GM12878 (cell line): ENCODE data around the gene FGFR1OP2. TPM values are rescaled to one million over a fixed set of nuclear protein-coding genes. Genes with fewer than 3 reads are reported as not detected.

Experiments
- ATAC-seq: fragments of 200-7000 bp; cut with Tn5 transposase; 3 replicates; pipeline ENCODE4 v1.9.1; 2020; ENCODE audit warnings: mild to moderate bottlenecking, moderate library complexity
- BruUV-seq: library from RNA; stranded (reverse); fragments of 400-500 nt; replicated peaks from 2 replicates; lab custom pipeline; 2021; lab: Mats Ljungman, UMichigan
- CTCF ChIA-PET: fragments of 300-600 bp; sonication (Branson Sonifier 250); formaldehyde crosslinking; extraction: SDS; loops from one replicate; lab custom pipeline; 2021; ENCODE audit warnings: inconsistent platforms; lab: Yijun Ruan, JAX
- POLR2A ChIA-PET: fragments of 350-600 bp; formaldehyde crosslinking; extraction: SDS; loops from one replicate; lab custom pipeline; 2021; ENCODE audit warnings: inconsistent platforms; lab: Charles Lee
- RAD21 ChIA-PET: fragments of 300-600 bp; sonication (Branson Sonifier 250); formaldehyde crosslinking; loops from one replicate; lab custom pipeline; 2023; ENCODE audit warnings: antibody characterized with exemption; ENCODE audit not compliant: unreplicated experiment; lab: Charles Lee
- SMC1A ChIA-PET: fragments of 300-600 bp; sonication (Branson Sonifier 250); formaldehyde crosslinking; loops from one replicate; lab custom pipeline; 2023; ENCODE audit not compliant: unreplicated experiment, uncharacterized antibody; lab: Charles Lee
- DNase-seq: peaks from one replicate; pipeline ENCODE4 v3.0.0-alpha.2; 2011; ENCODE audit warnings: low read depth, low spot score
- FAIRE-seq: peaks from 3 replicates; lab custom pipeline; 2011; peaks lifted over from hg19 to GRCh38; lab: Jason Lieb, UNC
- H2AFZ ChIP-seq: 2 replicates; pipeline ENCODE4 v1.6.0; 2011; ENCODE audit warnings: low read depth, low read length, control low read depth; ENCODE audit not compliant: control insufficient read depth
- H3K27ac ChIP-seq: 2 replicates; pipeline ENCODE4 v1.5.1; 2011; ENCODE audit warnings: control low read depth; ENCODE audit not compliant: control insufficient read depth, insufficient read depth
- H3K27me3 ChIP-seq, 2 experiments: replicated peaks in 1 of 2; 2 replicates each; pipeline versions ENCODE4 v1.6.0 to v1.6.1; 2011; ENCODE audit warnings: low read length in 1 of 2; ENCODE audit not compliant: control insufficient read depth in 2 of 2, insufficient read depth in 2 of 2
- H3K36me3 ChIP-seq, 2 experiments: 2 replicates each; pipeline ENCODE4 v1.5.1; 2011; ENCODE audit warnings: low read length in 1 of 2; ENCODE audit not compliant: control insufficient read depth in 2 of 2, insufficient read depth in 2 of 2
- H3K4me1 ChIP-seq: 2 replicates; pipeline ENCODE4 v1.6.1; 2011; ENCODE audit warnings: mild to moderate bottlenecking, low read length, moderate library complexity, mixed read lengths; ENCODE audit not compliant: control insufficient read depth, insufficient read depth
- H3K4me2 ChIP-seq: 2 replicates; pipeline ENCODE4 v1.6.0; 2011; ENCODE audit warnings: control low read depth; ENCODE audit not compliant: control insufficient read depth, insufficient read depth
- H3K4me3 ChIP-seq: fragments of 200-600 bp; sonication (generic); 2 replicates; pipeline ENCODE4 v1.5.1; 2016
- H3K79me2 ChIP-seq: 2 replicates; pipeline ENCODE4 v1.6.0; 2011; ENCODE audit warnings: low read length; ENCODE audit not compliant: control insufficient read depth, insufficient read depth
- H3K9ac ChIP-seq: 2 replicates; pipeline ENCODE4 v1.8.0; 2011; ENCODE audit warnings: low read length, control low read depth, mixed read lengths; ENCODE audit not compliant: control insufficient read depth, insufficient read depth
- H3K9me3 ChIP-seq: replicated peaks from 3 replicates; pipeline ENCODE4 v1.5.1; 2011; ENCODE audit warnings: mild to moderate bottlenecking, low read length; ENCODE audit not compliant: control insufficient read depth, insufficient read depth
- H4K20me1 ChIP-seq: 2 replicates; pipeline ENCODE4 v1.6.0; 2011; ENCODE audit not compliant: control insufficient read depth, insufficient read depth
- ATF2 ChIP-seq: IDR thresholded peaks from 2 replicates; pipeline ENCODE4 v1.6.1; 2012; ENCODE audit warnings: low read length, inconsistent platforms
- EZH2 ChIP-seq: IDR thresholded peaks from 2 replicates; pipeline ENCODE4 v1.6.1; 2012; ENCODE audit warnings: low read depth, mild to moderate bottlenecking, control low read depth, inconsistent platforms, low read length, borderline replicate concordance; ENCODE audit not compliant: control insufficient read depth
- KLF5 ChIP-seq: fragments of 450-650 bp; IDR thresholded peaks from 2 replicates; pipeline ENCODE4 v1.6.1; 2014; ENCODE audit warnings: mild to moderate bottlenecking; ENCODE audit not compliant: partially characterized antibody
- RB1 ChIP-seq: fragments of 450-650 bp; formaldehyde crosslinking; IDR thresholded peaks from 2 replicates; pipeline ENCODE4 v1.6.1; 2017; ENCODE audit warnings: mild to moderate bottlenecking, borderline replicate concordance
- TBL1XR1 ChIP-seq: IDR thresholded peaks from 2 replicates; pipeline ENCODE4 v1.6.1; 2012; ENCODE audit warnings: low read depth, low read length, improper control_type of control experiment
- ZBTB11 ChIP-seq: fragments of 450-650 bp; formaldehyde crosslinking; IDR thresholded peaks from 2 replicates; pipeline ENCODE4 v1.5.0; 2022; ENCODE audit warnings: mild to moderate bottlenecking, missing genetic modification characterization
- ZNF687 ChIP-seq: fragments of 450-650 bp; IDR thresholded peaks from 2 replicates; pipeline ENCODE4 v1.6.1; 2017; ENCODE audit warnings: mild to moderate bottlenecking, moderate library complexity
- ZZZ3 ChIP-seq: IDR thresholded peaks from 2 replicates; pipeline ENCODE4 v1.6.1; 2011; ENCODE audit warnings: low read depth; ENCODE audit not compliant: control insufficient read depth, insufficient read length
- WGBS: methylation state at CpG from one replicate; pipeline ENCODE4 v1.1.6; 2016; ENCODE audit warnings: low lambda C conversion rate; ENCODE audit not compliant: insufficient replicate concordance, insufficient coverage; ENCODE audit errors: missing lambda C conversion rate; 5-methylcytosine and 5-hydroxymethylcytosine counted together
- in situ Hi-C: fragments of 300-500 bp; cut with MboI; formaldehyde crosslinking; loops from 9 replicates; pipeline ENCODE4 v1.14.3; 2018; ENCODE audit warnings: mixed read lengths
- intact Hi-C: fragments of 100-400 bp; cut with micrococcal nuclease; formaldehyde crosslinking; loops from one replicate; pipeline ENCODE4 v1.14.2; 2022; ENCODE audit not compliant: unreplicated experiment
- polyA plus RNA-seq, 11 experiments: library from polyadenylated mRNA; depleted of rRNA in 4 of 11; unstranded in 6 of 11; stranded (reverse) in 5 of 11; fragments of >200 nt; fragmentation: Nextera tagmentation in 4 of 11; fragmentation: Illumina TruSeq in 1 of 11; extraction: Ambion mirVana in 4 of 11; extraction: Trizol in 1 of 11; gene quantifications; 1 replicate in 1 of 11; 2 replicates in 10 of 11; pipeline versions ENCODE4 v1.2.1 to v1.2.3, GENCODE V29; 2011 to 2016; ENCODE audit warnings: inconsistent platforms in 2 of 11, missing spikeins in 2 of 11, low read depth in 1 of 11
- total RNA-seq, 4 experiments: library from RNA; depleted of rRNA in 3 of 4; stranded (reverse); fragments of >200 nt in 3 of 4; fragmentation: Illumina TruSeq in 1 of 4; extraction: Trizol in 1 of 4; gene quantifications; 2 replicates each; pipeline versions ENCODE4 v1.2.1 to v1.2.3, GENCODE V29; 2013 to 2021
- TF ChIP-seq, protein P1 (sequence below), 3 experiments: IDR thresholded peaks in 2 of 3; conservative IDR thresholded peaks in 1 of 3; 2 replicates each; pipeline ENCODE4 v1.5.1; 2011; ENCODE audit warnings: low read depth in 3 of 3, low read length in 3 of 3, mild to moderate bottlenecking in 3 of 3, control low read depth in 2 of 3, moderate library complexity in 2 of 3, inconsistent platforms in 1 of 3, mixed read lengths in 1 of 3; ENCODE audit not compliant: control insufficient read depth in 2 of 3, insufficient read depth in 1 of 3; ENCODE audit errors: extremely low read depth in 1 of 3

Gene FGFR1OP2
- total and polyA plus RNA-seq, 10 of the 15 experiments (the other 5 are each of a cell fraction or from before 2014, with no cell fraction given): 28.5 to 59.1 (median 38.3) TPM

DNA sequence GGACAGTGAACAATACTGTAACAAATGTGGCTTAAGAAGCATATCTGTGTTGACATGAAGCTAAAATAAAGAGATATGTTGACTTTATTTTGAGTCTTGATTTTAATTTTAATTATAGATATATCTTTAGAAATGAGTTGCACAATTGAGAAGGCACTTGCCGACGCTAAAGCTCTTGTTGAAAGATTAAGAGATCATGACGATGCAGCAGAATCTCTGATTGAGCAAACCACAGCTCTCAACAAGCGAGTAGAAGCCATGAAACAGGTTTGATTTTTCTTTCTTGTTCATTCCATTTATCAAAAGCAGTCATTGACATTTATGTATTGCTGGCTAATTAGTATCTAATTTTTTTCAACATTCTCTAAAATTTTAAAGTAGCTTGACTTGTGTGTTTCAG lies 15.8 kb downstream of the FGFR1OP2 start:
- intact Hi-C loops: no loop called here
- Histone ChIP-seq H3K27ac (no peak overlapping the region), H2AFZ (no peak overlapping the region), H3K4me1 (no peaks in the 10 kb centered on the region), H3K4me2 (no peak overlapping the region), H3K27me3 (no peaks in the 10 kb centered on the region), H4K20me1 (no peaks in the 10 kb centered on the region), H3K36me3 (peaks cover 3 to 18% of the 10 kb centered on the region in 2 experiments; a peak in 2 of 4 replicates), H3K9ac (no peak overlapping the region), H3K4me3 (no peak overlapping the region), H3K79me2 (peaks cover 32% of the 10 kb centered on the region), H3K9me3 (peaks cover 4% of the 10 kb centered on the region; the same call in 2 of the 3 replicates)
- ChIA-PET SMC1A (interaction anchor here (1.2 to 5.5 kb wide), 3 partner anchors 12 to 28 kb away, joined by 4 to 28 read pairs (median 9); no protein-coding TSS in a partner anchor), POLR2A (no interaction called here), CTCF (interaction anchor here (0.9 kb wide), 1 partner anchor 56 kb away, joined by 4 read pairs; no protein-coding TSS in a partner anchor), RAD21 (interaction anchor here (1.3 kb wide), 1 partner anchor 10 kb away, joined by 3 read pairs; no protein-coding TSS in a partner anchor)
- in situ Hi-C loops: no loop called here
- WGBS: 67% methylated on average over 4 of the region's 4 CpGs
- FAIRE-seq: no peak
- BruUV-seq: no TSS peak
- no peak for DNase-seq
- no peak; the same call in 2 of the 3 replicates for ATAC-seq
- TF ChIP-seq EZH2: no peak
- TF ChIP-seq ZBTB11 (CRISPR knock-in tag): no peak
- no peak for TF ChIP-seq ATF2
- TF ChIP-seq TBL1XR1: no peak
- TF ChIP-seq ZZZ3: no peak
- TF ChIP-seq, protein P1, sequence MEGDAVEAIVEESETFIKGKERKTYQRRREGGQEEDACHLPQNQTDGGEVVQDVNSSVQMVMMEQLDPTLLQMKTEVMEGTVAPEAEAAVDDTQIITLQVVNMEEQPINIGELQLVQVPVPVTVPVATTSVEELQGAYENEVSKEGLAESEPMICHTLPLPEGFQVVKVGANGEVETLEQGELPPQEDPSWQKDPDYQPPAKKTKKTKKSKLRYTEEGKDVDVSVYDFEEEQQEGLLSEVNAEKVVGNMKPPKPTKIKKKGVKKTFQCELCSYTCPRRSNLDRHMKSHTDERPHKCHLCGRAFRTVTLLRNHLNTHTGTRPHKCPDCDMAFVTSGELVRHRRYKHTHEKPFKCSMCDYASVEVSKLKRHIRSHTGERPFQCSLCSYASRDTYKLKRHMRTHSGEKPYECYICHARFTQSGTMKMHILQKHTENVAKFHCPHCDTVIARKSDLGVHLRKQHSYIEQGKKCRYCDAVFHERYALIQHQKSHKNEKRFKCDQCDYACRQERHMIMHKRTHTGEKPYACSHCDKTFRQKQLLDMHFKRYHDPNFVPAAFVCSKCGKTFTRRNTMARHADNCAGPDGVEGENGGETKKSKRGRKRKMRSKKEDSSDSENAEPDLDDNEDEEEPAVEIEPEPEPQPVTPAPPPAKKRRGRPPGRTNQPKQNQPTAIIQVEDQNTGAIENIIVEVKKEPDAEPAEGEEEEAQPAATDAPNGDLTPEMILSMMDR (IDR thresholded peaks at IDR 0.05 in 2 of 3, conservative IDR thresholded peaks at IDR 0.05 in 1 of 3; ENCODE audit: control insufficient read depth in 2 of 3, extremely low read depth in 1 of 3, insufficient read depth in 1 of 3, low read depth in 3 of 3, low read length in 3 of 3): no peak
- no peak for TF ChIP-seq KLF5
- no peak for TF ChIP-seq RB1
- no peak for TF ChIP-seq ZNF687
